UCSD-AML1 (cell line): Measurements from ENCODE around the gene TEPSIN.

ENCODE experiments used
- DNase-seq: peaks from one replicate; lab custom pipeline; 2025; ENCODE audit not compliant: unreplicated experiment; lab: John Stamatoyannopoulos, UW

The TEPSIN gene

GRCh38 chr17:81251094-81251708 lies 12.3 kb upstream of the TEPSIN start:
- DNase-seq = no peak

GRCh38 chr17:81250286-81251093 lies 11.6 kb upstream of the TEPSIN start:
- DNase-seq = no peak

GRCh38 chr17:81249223-81250040 lies 10.6 kb upstream of the TEPSIN start:
- DNase-seq = no peak

- DNase-seq = no peak
Measured at GRCh38 chr17:81248649-81249048, 9.8 kb upstream of the TEPSIN start.

- no peak for DNase-seq
Measured at GRCh38 chr17:81247339-81247990, 8.6 kb upstream of the TEPSIN start.

GRCh38 chr17:81246679-81247338 lies 8.0 kb upstream of the TEPSIN start:
- no peak for DNase-seq

GRCh38 chr17:81246343-81246670 lies 7.5 kb upstream of the TEPSIN start:
- no peak for DNase-seq

- no peak for DNase-seq
Measured at GRCh38 chr17:81245665-81246342, 6.9 kb upstream of the TEPSIN start.

GRCh38 chr17:81245024-81245664 lies 6.3 kb upstream of the TEPSIN start:
- DNase-seq = no peak

- DNase-seq = no peak
Measured at GRCh38 chr17:81244358-81245023, 5.6 kb upstream of the TEPSIN start.

GRCh38 chr17:81243333-81243664 lies 4.4 kb upstream of the TEPSIN start:
- DNase-seq = no peak

- DNase-seq = no peak
Measured at GRCh38 chr17:81242421-81243332, 3.8 kb upstream of the TEPSIN start.

- peak; percentile 72 for DNase-seq
Measured at GRCh38 chr17:81241648-81242420, 3.0 kb upstream of the TEPSIN start.

GRCh38 chr17:81241203-81241602 lies 2.3 kb upstream of the TEPSIN start:
- DNase-seq = no peak

- DNase-seq = no peak
Measured at GRCh38 chr17:81240761-81241160, 1.9 kb upstream of the TEPSIN start.

- DNase-seq = peak; percentile 41
Measured at GRCh38 chr17:81239714-81240555, 1.1 kb upstream of the TEPSIN start.

- DNase-seq = no peak
Measured at GRCh38 chr17:81238490-81238814, 403 bp downstream of the TEPSIN start.
